ENCODE measurements around the gene SEC16A. TPM values are rescaled to one million over a fixed set of nuclear protein-coding genes. Genes with fewer than 3 reads are reported as not detected.

The SEC16A gene
- total RNA-seq, 1 donor from 2014 or later, result 79.2 TPM

DNA sequence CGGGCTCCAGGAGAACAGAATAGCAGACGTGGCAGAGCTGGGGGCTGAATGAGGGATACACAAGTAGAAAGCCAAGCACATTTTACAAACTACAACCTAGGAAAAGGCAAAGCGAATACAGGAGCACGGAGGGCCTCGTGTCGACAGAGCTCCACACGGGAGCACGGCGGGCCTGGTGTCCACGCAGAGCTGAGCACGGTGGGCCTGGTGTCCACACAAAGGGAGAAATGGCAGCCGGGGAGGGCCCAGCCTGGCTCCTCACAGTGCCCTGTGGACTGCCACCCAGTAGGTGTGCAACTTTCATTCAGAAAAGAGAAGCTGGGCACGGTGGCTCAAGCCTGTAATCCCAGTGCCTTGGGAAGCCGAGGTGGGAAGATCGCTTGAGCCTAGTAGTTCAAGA is 39.8 kb downstream of the SEC16A start:
- Mint-ChIP-seq H3K36me3 (ENCODE audit: low read depth) (peaks cover 45% of the 10 kb centered on the region), H3K27ac (no peak overlapping the region), H3K27me3 (no peaks in the 10 kb centered on the region), H3K4me3 (no peak overlapping the region), H3K9me3 (no peaks in the 10 kb centered on the region), H3K4me1 (peaks cover 5% of the 10 kb centered on the region)
- intact Hi-C loops (cut with micrococcal nuclease), result no loop called here
- DNase-seq, result no peak

DNA sequence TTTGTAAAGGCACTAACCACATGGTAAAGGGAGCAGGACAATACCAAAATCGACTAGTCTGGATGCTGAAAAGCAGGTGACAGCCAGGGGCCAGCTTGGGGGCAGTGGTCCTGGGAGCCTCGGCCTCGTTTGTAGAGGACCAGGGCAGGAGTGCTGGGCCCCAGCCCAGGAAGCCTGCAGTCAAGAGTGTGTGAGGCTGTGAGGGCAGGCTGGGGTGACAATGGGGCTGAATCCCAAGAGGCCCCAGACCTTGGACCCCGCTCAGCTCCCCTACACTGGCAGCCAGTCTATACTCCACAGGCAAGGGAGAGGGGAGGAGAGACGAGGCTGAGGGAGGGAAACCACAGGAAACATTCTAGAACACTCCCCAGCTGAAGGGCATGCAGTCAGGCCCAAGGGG is 40.6 kb downstream of the SEC16A start:
- H3K4me1 Mint-ChIP-seq, result peaks cover 12% of the 10 kb centered on the region
- H3K4me3 Mint-ChIP-seq, result no peak overlapping the region
- intact Hi-C loops (cut with micrococcal nuclease), result no loop called here
- H3K36me3 Mint-ChIP-seq (ENCODE audit: low read depth), result peaks cover 37% of the 10 kb centered on the region
- DNase-seq, result no peak
- H3K9me3 Mint-ChIP-seq, result no peaks in the 10 kb centered on the region
- no peak overlapping the region for H3K27ac Mint-ChIP-seq
- H3K27me3 Mint-ChIP-seq, result no peaks in the 10 kb centered on the region

DNA sequence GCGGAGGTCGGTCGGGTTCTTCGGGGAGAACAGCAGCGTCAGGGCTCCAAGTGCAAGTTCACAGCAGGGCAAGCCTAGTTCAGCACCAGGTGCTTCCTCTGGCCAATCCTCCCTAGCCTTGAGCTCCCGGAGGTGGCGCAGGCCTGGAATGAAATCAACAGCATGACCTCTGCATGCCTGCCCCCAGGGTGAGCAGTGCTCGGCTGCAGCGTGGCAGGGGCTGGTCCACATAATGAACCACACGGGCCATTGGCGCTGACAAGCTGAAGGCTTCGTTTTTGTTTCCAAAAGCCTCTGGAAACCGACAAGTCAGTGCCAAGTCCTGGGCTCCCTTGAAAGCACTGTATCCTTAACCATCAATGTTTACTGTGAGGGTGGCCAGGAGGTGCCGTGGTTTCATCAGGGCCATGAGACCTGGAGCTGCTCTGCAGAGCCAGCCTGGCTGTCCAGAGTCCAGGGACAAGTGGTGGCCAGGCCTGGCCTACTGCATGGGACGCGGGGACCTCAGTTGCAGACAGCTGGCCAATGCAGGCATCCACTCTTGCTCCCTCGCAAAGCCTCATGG is 41.1 kb downstream of the SEC16A start:
- H3K4me3 Mint-ChIP-seq, result no peak overlapping the region
- intact Hi-C loops (cut with micrococcal nuclease), result no loop called here
- H3K9me3 Mint-ChIP-seq, result no peaks in the 10 kb centered on the region
- DNase-seq, result no peak
- no peaks in the 10 kb centered on the region for H3K27me3 Mint-ChIP-seq
- H3K27ac Mint-ChIP-seq, result no peak overlapping the region
- H3K36me3 Mint-ChIP-seq (ENCODE audit: low read depth), result peaks cover 37% of the 10 kb centered on the region
- peaks cover 17% of the 10 kb centered on the region for H3K4me1 Mint-ChIP-seq

DNA sequence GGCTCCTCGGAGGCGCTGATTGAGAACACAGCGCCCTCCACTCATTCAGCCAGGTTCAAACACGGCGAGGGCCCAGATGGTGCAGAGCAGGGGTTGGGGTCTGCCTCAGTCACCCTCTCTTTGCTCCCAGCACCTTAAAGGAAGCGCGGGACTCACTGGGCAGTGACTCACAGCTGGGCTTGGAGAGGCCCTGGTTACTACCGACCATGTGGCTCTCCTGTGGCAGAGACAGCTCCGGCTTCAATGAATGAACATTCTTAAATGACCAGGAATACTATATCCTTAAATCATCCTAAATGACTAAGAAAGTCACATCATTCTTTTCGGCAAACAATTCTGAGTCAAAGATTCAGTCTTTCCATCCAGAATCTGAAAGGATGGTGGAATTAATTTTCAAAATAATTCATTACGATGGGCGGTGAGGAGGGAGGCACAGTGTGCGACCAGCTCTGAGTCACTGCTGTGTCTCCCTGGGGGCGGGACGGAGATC is 41.6 kb downstream of the SEC16A start:
- H3K27me3 Mint-ChIP-seq, result no peaks in the 10 kb centered on the region
- peaks cover 21% of the 10 kb centered on the region for H3K4me1 Mint-ChIP-seq
- no peak overlapping the region for H3K27ac Mint-ChIP-seq
- peaks cover 33% of the 10 kb centered on the region for H3K36me3 Mint-ChIP-seq (ENCODE audit: low read depth)
- no peaks in the 10 kb centered on the region for H3K9me3 Mint-ChIP-seq
- H3K4me3 Mint-ChIP-seq, result no peak overlapping the region
- DNase-seq, result no peak
- intact Hi-C loops (cut with micrococcal nuclease), result no loop called here

DNA sequence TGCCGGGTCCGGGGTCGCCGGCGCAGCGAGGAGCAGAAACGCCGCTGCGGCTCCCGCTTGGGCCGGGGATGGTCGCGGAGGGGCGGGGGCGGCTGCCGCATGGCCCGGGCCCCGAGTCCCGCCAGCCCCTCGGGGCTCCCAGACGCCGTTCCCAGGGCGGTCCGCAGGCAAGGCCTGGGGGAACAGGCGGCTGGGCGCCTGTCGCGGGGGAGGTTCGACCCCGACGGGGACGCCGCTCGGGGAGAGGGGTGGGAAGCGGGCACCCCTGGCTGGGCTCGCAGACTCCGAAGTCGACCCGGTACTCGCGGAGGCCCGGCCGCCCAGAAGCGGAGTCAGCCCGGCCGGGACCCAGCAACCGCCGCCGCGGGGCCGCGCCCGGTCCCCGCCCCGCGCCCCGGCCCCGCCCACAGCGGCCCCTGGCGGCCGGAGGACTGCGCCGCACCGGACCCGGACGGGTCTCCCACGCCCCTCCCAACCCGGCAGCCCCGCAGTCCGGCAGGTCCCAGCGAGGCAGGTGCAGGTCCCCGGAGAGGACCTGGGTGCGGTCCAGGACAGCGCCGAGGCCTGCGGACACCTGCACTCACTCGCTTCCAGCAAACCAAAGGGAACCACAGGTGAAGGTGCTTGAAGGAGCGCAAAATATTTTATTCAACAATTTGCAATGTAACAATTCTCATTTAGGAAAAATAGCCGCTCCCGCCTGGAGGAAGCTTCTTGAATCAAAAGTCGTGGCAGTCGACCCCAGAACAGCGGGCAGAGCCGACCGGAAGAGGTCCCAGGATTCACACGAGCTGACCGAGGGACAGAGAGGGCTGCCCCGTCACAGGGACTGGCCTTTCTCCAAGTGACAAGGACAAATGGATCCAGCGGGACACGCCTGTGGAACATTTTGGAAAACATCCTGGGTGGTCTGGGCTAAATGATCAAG is 43.1 kb downstream of the SEC16A start, which contains the start of gene INPP5E:
TSS of gene INPP5E (minus strand) at position 365 of the 928 bp plus-strand sequence. CDS start 426 bp downstream, outside the sequence.
- intact Hi-C loops (cut with micrococcal nuclease), result loop anchor here (2.0 kb wide), 1 partner anchor 29 kb away; the partner anchor contains the start of genes ENTR1 and PMPCA
- Mint-ChIP-seq H3K4me1 (peaks cover 24% of the 10 kb centered on the region), H3K27me3 (no peaks in the 10 kb centered on the region), H3K4me3 (peak within 1 kb of the TSS; percentile 85), H3K36me3 (ENCODE audit: low read depth) (peaks cover 37% of the 10 kb centered on the region), H3K27ac (no peak within 1 kb of the TSS), H3K9me3 (no peaks in the 10 kb centered on the region)
- peak; percentile 98 for DNase-seq

DNA sequence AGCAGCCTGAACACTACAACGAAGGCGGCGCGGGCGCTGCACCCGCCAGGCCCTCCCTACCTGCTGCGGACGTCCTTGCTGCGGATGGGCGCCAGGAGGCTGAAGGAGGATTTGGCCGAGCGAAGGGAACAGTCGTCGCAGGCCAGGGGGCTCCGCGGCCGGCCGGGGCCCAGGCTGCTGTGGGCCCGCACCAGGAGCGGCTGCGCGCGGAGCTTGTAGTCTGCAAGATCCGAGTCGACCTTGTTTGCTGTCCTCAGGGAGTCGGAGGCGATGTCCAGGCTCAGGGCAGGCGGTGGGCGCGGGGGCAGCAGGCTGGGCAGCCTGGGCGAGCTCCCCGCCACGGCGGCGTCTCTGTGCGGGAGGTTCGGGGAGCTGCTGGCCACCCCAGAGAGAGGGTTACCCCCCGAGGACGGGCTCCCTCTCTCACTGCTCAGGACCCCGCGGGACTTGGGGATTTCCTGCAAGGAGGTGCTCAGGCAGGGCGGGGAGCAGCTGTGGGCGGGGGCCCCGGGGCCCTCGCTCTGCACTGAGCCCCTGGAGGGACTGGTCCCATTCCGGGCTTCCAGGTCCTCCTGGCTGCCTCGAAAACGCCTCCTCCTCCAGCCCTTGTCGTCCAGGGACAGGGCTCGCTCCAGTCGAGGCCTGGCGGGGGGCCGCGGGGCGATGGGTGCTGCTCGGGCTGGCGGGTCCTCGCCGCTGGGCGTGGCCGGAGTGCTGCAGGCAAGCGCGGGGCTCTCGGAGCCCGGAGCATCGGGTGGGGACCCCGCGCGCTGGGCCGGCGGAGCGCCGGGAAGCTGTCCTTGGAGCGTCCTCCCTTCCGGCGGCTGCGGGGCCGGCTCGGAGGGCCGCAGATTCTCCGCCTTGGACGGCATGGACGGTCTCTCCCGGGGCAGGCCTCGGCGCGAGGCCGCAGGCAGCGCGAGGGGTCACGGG is 44.0 kb downstream of the SEC16A start:
- peaks cover 24% of the 10 kb centered on the region for H3K4me1 Mint-ChIP-seq
- H3K9me3 Mint-ChIP-seq, result no peaks in the 10 kb centered on the region
- intact Hi-C loops (cut with micrococcal nuclease), result loop anchor here (2.0 kb wide), 1 partner anchor 28 kb away; the partner anchor contains the start of genes ENTR1 and PMPCA
- peak overlapping the region; percentile 35 for H3K27ac Mint-ChIP-seq
- DNase-seq, result peak; percentile 88
- no peaks in the 10 kb centered on the region for H3K27me3 Mint-ChIP-seq
- H3K36me3 Mint-ChIP-seq (ENCODE audit: low read depth), result peaks cover 32% of the 10 kb centered on the region
- peak overlapping the region; percentile 85 for H3K4me3 Mint-ChIP-seq

DNA sequence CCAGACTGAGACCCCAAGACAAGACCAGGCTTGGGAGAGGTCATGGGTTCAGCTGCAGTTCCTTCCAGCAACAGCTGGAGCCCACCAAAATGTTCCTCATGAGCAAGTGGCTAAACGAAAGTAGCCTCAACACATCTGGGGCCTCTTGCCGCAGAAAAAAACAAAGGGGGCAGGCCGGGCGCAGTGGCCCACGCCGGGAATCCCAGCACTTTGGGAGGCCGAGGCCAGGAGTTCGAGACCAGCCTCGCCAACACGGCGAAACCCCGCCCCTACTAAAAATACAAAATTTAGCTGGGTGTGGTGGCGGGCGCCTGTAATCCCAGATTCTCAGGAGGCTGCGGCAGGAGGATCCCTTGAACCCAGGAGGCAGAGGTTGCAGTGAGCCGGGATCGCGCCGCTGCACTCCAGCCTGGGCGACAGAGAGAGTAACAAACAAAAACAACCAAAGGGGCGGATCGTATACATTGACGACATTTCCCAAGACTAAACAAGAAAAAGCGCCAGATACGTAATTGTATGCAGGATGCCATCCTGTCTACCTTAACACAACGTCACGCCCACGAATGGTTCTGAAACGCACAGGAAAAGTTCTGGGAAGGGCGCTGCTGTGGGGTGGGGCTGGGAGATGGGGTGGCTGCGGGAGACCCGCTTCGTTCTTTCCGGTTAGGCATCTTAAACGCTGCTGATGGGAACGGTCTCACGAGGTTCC is 44.8 kb downstream of the SEC16A start:
- H3K27me3 Mint-ChIP-seq, result no peaks in the 10 kb centered on the region
- H3K36me3 Mint-ChIP-seq (ENCODE audit: low read depth), result peaks cover 27% of the 10 kb centered on the region
- intact Hi-C loops (cut with micrococcal nuclease), result loop anchor here (2.0 kb wide), 1 partner anchor 27 kb away; the partner anchor contains the start of genes ENTR1 and PMPCA
- H3K4me3 Mint-ChIP-seq, result peak overlapping the region; percentile 85
- H3K9me3 Mint-ChIP-seq, result no peaks in the 10 kb centered on the region
- H3K27ac Mint-ChIP-seq, result peak overlapping the region; percentile 35
- no peak for DNase-seq
- peaks cover 24% of the 10 kb centered on the region for H3K4me1 Mint-ChIP-seq

DNA sequence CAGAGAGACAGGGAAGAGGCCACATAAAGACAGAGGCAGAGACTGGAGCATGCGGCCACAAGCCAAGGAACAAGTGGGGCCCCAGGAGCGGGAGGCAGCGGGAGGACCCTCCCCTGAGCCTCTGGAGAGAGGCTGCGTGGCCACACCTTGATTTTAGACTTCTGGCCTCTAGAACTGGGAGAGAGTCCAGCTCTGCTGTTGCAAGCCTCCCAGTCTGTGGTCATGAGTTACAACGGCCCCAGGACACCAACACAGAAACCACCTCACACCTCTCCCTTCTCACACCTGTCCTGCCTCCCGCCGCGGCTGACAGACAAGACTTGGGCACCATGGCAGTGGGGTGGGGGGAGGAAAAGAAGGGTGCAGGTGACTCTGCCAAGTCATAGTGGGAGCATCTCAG is 45.4 kb downstream of the SEC16A start:
- peak overlapping the region; percentile 29 for H3K27ac Mint-ChIP-seq
- H3K9me3 Mint-ChIP-seq, result no peaks in the 10 kb centered on the region
- no peak for DNase-seq
- intact Hi-C loops (cut with micrococcal nuclease), result no loop called here
- H3K27me3 Mint-ChIP-seq, result no peaks in the 10 kb centered on the region
- H3K4me1 Mint-ChIP-seq, result peaks cover 24% of the 10 kb centered on the region
- peaks cover 22% of the 10 kb centered on the region for H3K36me3 Mint-ChIP-seq (ENCODE audit: low read depth)
- peak overlapping the region; percentile 85 for H3K4me3 Mint-ChIP-seq

DNA sequence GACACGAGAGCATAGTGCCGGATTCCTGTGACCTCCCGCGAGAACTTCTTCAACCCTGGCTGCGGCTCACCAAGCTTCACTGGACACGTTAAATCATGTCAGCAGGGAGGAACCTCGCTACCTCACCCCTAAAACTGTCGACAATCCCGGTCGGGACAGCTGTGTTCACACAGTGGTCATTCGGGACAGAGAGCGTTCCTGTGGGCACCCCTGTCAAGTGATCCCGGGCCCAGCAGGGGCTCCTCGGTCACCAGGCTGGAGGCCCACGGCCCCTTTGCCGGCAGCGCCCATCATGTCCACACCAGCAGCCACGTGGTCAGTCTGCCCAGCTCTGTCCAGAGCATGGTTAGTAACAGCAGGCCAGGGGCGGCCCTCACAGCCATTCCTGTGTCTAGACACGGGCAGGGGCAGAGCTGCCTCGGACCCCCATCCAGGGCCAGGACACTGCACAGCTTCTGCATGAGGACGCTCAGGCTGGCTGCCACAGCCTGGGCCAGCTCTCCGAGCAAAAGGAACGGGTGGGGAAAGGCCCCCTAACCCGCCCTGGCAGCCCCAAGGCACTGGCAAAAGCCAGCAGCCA is 46.7 kb downstream of the SEC16A start:
- no peaks in the 10 kb centered on the region for H3K27me3 Mint-ChIP-seq
- H3K36me3 Mint-ChIP-seq (ENCODE audit: low read depth), result peaks cover 14% of the 10 kb centered on the region
- no peaks in the 10 kb centered on the region for H3K9me3 Mint-ChIP-seq
- peak overlapping the region; percentile 85 for H3K4me3 Mint-ChIP-seq
- no peak overlapping the region for H3K27ac Mint-ChIP-seq
- DNase-seq, result no peak
- intact Hi-C loops (cut with micrococcal nuclease), result no loop called here
- peaks cover 24% of the 10 kb centered on the region for H3K4me1 Mint-ChIP-seq

DNA sequence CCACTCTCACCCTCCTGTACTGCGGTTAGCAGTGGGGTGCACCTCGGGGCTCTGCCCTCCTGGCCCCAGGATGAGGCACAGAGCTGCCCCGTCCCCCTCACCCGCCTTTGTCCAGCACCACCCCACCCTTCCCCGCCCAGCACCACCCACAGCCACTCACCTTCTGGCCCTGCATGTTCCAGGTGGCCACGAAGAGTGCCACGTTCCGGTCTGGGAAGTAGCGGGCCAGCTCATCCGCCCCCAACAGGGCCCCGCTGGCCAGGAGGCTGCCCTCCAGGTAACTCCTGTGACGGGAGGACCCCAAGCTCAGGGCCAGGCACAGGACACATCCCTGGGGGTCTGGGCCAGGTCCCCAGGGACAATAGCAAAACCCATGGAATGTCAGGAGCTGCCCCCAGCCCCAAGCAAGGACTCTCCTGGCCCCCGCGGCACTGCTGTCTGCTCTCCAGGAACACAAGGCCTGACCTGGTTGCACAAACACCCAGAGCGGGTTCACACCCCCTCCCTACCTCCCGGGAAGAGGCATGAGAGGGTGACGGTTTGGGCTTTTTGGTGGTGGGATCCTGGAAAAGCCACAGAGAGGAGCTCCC is 48.2 kb downstream of the SEC16A start:
- Mint-ChIP-seq H3K27ac (no peak overlapping the region), H3K4me3 (no peak overlapping the region), H3K4me1 (peaks cover 21% of the 10 kb centered on the region), H3K9me3 (no peaks in the 10 kb centered on the region), H3K36me3 (ENCODE audit: low read depth) (peaks cover 11% of the 10 kb centered on the region), H3K27me3 (no peaks in the 10 kb centered on the region)
- intact Hi-C loops (cut with micrococcal nuclease), result no loop called here
- DNase-seq, result no peak

DNA sequence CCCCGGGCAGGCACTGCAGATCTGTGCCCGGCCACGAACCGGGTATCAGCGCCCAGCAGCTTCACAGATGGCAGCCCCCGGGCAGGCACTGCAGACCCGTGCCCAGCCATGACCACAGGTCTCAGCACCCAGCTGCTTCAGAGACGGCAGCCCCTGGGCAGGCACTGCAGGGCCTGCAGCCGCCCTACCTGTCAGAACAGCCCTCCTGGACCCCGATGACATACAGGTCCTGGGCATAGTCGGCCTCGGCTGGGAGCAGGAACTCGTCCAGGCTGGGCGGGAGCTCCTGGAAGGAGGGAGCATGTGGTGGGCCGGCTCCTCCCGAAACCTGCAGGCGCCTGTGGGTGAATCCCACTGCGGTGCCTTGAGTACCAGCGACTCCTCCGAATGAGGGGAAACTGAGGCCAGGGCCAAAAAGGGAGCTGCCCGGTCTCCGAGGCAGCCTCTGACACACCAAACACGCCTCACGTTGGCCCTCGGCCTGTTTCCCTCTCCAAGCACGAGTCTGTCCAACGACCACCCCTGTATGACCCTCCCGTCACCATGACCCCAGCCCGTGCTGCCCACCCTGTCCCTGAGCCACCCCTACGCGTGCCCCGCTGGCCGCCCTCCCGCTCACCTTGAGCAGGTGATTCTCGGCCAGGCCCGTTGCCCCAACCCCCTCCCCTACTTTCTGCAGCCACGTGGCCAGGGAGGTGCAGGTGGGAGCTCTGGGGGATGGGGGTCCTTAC is 48.8 kb downstream of the SEC16A start:
- intact Hi-C loops (cut with micrococcal nuclease), result no loop called here
- Mint-ChIP-seq H3K27ac (no peak overlapping the region), H3K4me1 (peaks cover 21% of the 10 kb centered on the region), H3K27me3 (no peaks in the 10 kb centered on the region), H3K36me3 (ENCODE audit: low read depth) (peaks cover 11% of the 10 kb centered on the region), H3K4me3 (no peak overlapping the region), H3K9me3 (no peaks in the 10 kb centered on the region)
- no peak for DNase-seq
